ENCODE results near the gene LIN37.

DNA sequence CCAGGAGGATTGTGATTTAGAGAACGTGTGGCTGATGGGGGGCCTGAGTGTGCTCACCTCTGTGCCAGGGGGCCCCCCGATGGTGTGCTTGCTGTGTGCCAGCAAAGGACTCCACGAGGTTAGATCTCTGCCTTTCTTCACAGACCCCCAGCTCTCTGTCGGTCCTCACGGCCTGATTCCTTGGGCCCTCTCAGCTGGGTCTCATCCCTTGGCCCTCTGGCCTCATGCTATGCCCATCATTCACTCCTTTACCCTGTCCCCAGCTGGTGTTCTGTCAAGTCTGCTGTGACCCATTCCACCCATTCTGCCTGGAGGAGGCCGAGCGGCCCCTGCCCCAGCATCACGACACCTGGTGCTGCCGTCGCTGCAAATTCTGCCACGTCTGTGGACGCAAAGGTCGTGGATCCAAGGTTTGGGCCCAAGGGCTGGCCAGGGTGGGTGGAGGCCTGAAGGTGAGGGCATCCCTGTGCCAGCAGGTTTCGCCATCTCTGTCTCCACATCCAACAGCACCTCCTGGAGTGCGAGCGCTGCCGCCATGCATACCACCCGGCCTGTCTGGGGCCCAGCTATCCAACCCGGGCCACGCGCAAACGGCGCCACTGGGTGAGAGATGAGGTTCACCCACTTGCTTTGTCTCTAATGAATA, 23.0 kb upstream of the LIN37 start:
- TF ChIP-seq, protein P1, sequence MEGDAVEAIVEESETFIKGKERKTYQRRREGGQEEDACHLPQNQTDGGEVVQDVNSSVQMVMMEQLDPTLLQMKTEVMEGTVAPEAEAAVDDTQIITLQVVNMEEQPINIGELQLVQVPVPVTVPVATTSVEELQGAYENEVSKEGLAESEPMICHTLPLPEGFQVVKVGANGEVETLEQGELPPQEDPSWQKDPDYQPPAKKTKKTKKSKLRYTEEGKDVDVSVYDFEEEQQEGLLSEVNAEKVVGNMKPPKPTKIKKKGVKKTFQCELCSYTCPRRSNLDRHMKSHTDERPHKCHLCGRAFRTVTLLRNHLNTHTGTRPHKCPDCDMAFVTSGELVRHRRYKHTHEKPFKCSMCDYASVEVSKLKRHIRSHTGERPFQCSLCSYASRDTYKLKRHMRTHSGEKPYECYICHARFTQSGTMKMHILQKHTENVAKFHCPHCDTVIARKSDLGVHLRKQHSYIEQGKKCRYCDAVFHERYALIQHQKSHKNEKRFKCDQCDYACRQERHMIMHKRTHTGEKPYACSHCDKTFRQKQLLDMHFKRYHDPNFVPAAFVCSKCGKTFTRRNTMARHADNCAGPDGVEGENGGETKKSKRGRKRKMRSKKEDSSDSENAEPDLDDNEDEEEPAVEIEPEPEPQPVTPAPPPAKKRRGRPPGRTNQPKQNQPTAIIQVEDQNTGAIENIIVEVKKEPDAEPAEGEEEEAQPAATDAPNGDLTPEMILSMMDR (IDR thresholded peaks at IDR 0.05; ENCODE audit: low read length), result no peak
- TF ChIP-seq EZH2 (IDR thresholded peaks at IDR 0.05; ENCODE audit: borderline replicate concordance, low read length), result no peak
